Thyroid gland (tissue), 4 donors: ENCODE data around the gene HYI.

ENCODE experiments used
- POLR2A ChIP-seq, 2 donors: fragments of 450-650 bp; IDR thresholded peaks; one replicate each; pipeline ENCODE4 v1.6.1; 2017; ENCODE audit warnings: antibody characterized with exemption in 2 of 2, mild to moderate bottlenecking in 2 of 2, moderate library complexity in 1 of 2
- TF ChIP-seq, protein P1 (sequence below), 6 experiments: fragments of 200-600 bp in 3 of 6; fragments of 450-650 bp in 3 of 6; sonication (generic) in 3 of 6; IDR thresholded peaks; one replicate each; pipeline ENCODE4 v1.5.1; 2016 to 2019; ENCODE audit warnings: antibody characterized with exemption in 6 of 6, mild to moderate bottlenecking in 2 of 6, inconsistent platforms in 1 of 6, moderate library complexity in 1 of 6

GRCh38 chr1:43423672-43424550, 29.8 kb downstream of the HYI start:
- TF ChIP-seq, protein P1, sequence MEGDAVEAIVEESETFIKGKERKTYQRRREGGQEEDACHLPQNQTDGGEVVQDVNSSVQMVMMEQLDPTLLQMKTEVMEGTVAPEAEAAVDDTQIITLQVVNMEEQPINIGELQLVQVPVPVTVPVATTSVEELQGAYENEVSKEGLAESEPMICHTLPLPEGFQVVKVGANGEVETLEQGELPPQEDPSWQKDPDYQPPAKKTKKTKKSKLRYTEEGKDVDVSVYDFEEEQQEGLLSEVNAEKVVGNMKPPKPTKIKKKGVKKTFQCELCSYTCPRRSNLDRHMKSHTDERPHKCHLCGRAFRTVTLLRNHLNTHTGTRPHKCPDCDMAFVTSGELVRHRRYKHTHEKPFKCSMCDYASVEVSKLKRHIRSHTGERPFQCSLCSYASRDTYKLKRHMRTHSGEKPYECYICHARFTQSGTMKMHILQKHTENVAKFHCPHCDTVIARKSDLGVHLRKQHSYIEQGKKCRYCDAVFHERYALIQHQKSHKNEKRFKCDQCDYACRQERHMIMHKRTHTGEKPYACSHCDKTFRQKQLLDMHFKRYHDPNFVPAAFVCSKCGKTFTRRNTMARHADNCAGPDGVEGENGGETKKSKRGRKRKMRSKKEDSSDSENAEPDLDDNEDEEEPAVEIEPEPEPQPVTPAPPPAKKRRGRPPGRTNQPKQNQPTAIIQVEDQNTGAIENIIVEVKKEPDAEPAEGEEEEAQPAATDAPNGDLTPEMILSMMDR (IDR thresholded peaks at IDR 0.05) = no peak
- TF ChIP-seq POLR2A (IDR thresholded peaks at IDR 0.05) = no peak
